ACC112 (cell line): ENCODE data around the gene BCAS3.
"Not testable (repeated sequence)": the region's sequence is repeated elsewhere in the genome, so short reads cannot be mapped to it uniquely, and the experiment has no call there.

Experiments used
- H2AFZ ChIP-seq: fragments of 200-600 bp; sonication (generic); one replicate; pipeline ENCODE4 v1.6.0; 2017; ENCODE audit warnings: antibody characterized with exemption, low read length; ENCODE audit not compliant: unreplicated experiment
- H3K27ac ChIP-seq: fragments of 200-600 bp; sonication (generic); 2 replicates; pipeline ENCODE4 v1.5.1; 2014; ENCODE audit warnings: low read depth, mild to moderate bottlenecking, antibody characterized with exemption, low read length, moderate library complexity
- H3K27me3 ChIP-seq: fragments of 200-600 bp; sonication (generic); 2 replicates; pipeline ENCODE4 v1.6.1; 2014; ENCODE audit warnings: mild to moderate bottlenecking, antibody characterized with exemption, low read length, moderate library complexity, mixed read lengths; ENCODE audit not compliant: insufficient read depth
- H3K36me3 ChIP-seq: fragments of 200-600 bp; sonication (generic); 2 replicates; pipeline ENCODE4 v1.6.1; 2016; ENCODE audit warnings: mild to moderate bottlenecking, antibody characterized with exemption, low read length, moderate library complexity, mixed read lengths; ENCODE audit not compliant: insufficient read depth
- H3K4me1 ChIP-seq: fragments of 200-600 bp; sonication (generic); one replicate; pipeline ENCODE4 v1.6.1; 2016; ENCODE audit warnings: low read length, mixed read lengths; ENCODE audit not compliant: insufficient read depth, unreplicated experiment, control insufficient read depth
- H3K4me3 ChIP-seq: fragments of 200-600 bp; sonication (generic); 2 replicates; pipeline ENCODE4 v1.5.1; 2014; ENCODE audit warnings: mild to moderate bottlenecking, low read depth, low read length
- H3K79me2 ChIP-seq: fragments of 200-600 bp; sonication (generic); one replicate; pipeline ENCODE4 v1.6.0; 2016; ENCODE audit warnings: low read length; ENCODE audit not compliant: control insufficient read depth, unreplicated experiment, insufficient read depth

BCAS3 gene

GRCh38 chr17:61239327-61239726 lies 561.7 kb downstream of the BCAS3 start:
- peaks cover 7% of the 10 kb centered on the region for H3K4me1 ChIP-seq
- no peaks in the 10 kb centered on the region for H3K79me2 ChIP-seq
- H3K27ac ChIP-seq, result no peak overlapping the region
- no peaks in the 10 kb centered on the region for H3K27me3 ChIP-seq
- H3K4me3 ChIP-seq, result no peak overlapping the region
- H3K36me3 ChIP-seq, result no peaks in the 10 kb centered on the region
- no peak overlapping the region for H2AFZ ChIP-seq

DNA sequence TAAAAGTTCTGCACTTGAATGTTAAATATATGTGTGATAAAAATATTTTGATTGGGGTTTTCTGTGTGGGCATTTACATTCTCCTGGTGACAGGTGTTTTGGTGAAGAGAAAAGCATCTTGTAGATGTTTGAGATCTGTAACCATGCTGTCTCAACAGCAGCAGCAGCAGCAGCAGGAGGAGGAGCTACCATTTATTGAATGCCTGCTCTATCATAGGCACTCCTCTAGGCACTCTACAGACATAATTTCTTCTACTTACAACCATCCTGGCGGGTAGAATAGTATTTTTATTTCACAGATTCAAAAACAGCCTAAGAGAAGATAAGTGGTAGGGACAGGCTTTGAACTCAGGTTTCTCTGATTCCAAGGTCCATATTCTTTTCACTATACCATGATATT lies 562.3 kb downstream of the BCAS3 start:
- H3K27ac ChIP-seq, result no peak overlapping the region
- no peak overlapping the region for H2AFZ ChIP-seq
- no peak overlapping the region for H3K4me3 ChIP-seq
- H3K27me3 ChIP-seq, result no peaks in the 10 kb centered on the region
- no peaks in the 10 kb centered on the region for H3K36me3 ChIP-seq
- H3K79me2 ChIP-seq, result no peaks in the 10 kb centered on the region
- peaks cover 7% of the 10 kb centered on the region for H3K4me1 ChIP-seq

DNA sequence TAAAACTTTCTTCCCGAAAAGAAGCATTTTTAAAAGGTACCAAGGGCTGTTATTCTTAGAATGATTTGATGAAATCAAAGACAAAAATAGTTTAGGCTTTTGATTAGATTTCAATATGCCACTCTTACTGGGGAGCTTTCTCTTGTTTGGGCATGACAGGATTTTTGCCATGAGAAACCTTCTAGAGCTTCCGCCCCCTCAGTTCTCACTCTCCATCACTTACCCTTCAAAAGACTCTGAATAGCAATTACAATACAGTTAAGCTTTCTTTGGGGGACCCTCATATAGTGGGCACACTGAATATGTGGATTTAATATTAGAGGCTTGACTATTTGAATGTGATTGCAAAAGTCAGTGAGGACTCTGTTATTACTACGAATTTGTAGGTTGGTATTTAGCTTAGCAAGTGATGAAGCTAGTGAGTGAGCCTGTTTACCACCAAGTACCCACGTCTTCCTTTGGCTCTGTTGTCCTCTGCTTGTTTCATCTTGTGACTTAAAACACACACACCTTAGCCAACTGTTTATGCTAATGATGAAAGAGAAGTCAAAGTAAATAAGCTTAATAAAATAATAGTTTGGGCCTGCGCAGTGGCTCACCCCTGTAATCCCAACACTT lies 563.3 kb downstream of the BCAS3 start:
- Histone ChIP-seq H2AFZ (no peak overlapping the region), H3K27me3 (no peaks in the 10 kb centered on the region), H3K27ac (no peak overlapping the region), H3K36me3 (no peaks in the 10 kb centered on the region), H3K79me2 (no peaks in the 10 kb centered on the region), H3K4me1 (peaks cover 7% of the 10 kb centered on the region), H3K4me3 (no peak overlapping the region)

- not testable (repeated sequence) for H3K27me3 ChIP-seq, H3K27ac ChIP-seq, H3K4me3 ChIP-seq, H3K36me3 ChIP-seq, H2AFZ ChIP-seq, H3K79me2 ChIP-seq
- H3K4me1 ChIP-seq, result peaks cover 14% of the 10 kb centered on the region
Measured at GRCh38 chr17:61244988-61245387, 567.3 kb downstream of the BCAS3 start.

DNA sequence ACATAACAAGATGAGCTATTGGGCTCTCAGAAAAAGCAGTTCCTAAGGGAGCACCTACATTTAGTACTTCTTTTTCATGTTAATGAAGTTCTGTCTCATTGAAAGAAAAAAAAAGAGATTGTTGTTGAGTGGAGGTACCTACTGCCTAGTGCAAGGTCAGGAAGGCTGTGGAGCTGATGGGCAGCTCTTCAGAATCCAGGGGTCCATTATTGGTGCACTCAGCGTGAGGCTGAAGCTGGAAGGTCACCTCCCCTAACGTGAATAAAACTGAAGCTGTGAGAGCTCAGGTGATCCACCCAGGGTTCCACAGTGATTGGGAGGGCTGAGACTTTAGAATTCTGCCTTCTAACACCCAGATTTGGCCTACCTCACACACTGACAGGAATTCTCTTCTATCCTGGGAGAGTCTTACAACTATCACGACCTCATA lies 568.1 kb downstream of the BCAS3 start:
- no peaks in the 10 kb centered on the region for H3K79me2 ChIP-seq
- no peaks in the 10 kb centered on the region for H3K36me3 ChIP-seq
- no peak overlapping the region for H2AFZ ChIP-seq
- H3K4me3 ChIP-seq, result no peak overlapping the region
- H3K27me3 ChIP-seq, result no peaks in the 10 kb centered on the region
- H3K27ac ChIP-seq, result no peak overlapping the region
- peaks cover 21% of the 10 kb centered on the region for H3K4me1 ChIP-seq

DNA sequence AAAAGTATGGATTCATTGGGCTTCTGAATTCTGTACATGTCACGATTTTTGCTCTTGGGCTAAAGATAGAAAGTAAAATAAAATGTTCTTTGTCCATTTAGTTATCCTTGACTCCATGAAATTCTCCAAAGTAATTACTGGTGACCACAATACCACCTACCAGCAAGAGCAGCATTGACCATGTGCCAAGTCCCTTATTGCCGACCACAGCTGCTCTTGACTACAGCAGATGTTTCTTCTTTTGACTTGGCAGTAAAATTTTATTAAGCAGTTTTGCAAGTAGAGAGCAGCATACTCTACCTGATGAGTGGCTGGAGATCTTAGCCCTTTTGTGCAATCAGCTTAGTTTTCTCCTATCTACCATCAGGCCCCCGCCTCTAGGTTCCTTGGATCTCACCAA lies 569.8 kb downstream of the BCAS3 start:
- H2AFZ ChIP-seq, result no peak overlapping the region
- peaks cover 36% of the 10 kb centered on the region for H3K4me1 ChIP-seq
- no peaks in the 10 kb centered on the region for H3K36me3 ChIP-seq
- H3K4me3 ChIP-seq, result no peak overlapping the region
- H3K27me3 ChIP-seq, result no peaks in the 10 kb centered on the region
- H3K79me2 ChIP-seq, result no peaks in the 10 kb centered on the region
- no peak overlapping the region for H3K27ac ChIP-seq

DNA sequence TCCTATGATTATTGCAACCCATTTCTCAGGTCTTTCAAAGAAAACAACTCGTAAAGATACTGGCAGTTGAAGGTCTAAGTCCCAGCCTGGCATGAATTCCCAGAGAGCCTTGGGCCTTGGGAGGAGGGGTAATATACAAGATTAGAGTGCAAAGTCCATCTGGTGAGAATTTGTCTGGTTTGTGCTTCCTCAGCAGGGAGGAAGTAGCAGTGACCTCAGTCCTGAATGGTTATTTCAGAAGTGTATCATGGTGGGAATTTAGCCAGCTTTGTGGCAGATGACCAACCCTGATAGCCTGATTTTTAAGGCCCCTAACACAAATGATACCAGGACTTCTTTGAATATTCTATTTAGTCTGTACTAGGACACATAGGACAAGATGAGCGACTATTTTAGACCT lies 570.7 kb downstream of the BCAS3 start:
- Histone ChIP-seq H2AFZ (no peak overlapping the region), H3K79me2 (no peaks in the 10 kb centered on the region), H3K4me3 (no peak overlapping the region), H3K36me3 (no peaks in the 10 kb centered on the region), H3K27me3 (no peaks in the 10 kb centered on the region), H3K27ac (no peak overlapping the region), H3K4me1 (peaks cover 42% of the 10 kb centered on the region)

GRCh38 chr17:61249649-61250299 lies 572.1 kb downstream of the BCAS3 start:
- no peaks in the 10 kb centered on the region for H3K27me3 ChIP-seq
- H2AFZ ChIP-seq, result peak overlapping the region; percentile 78
- peaks cover 48% of the 10 kb centered on the region for H3K4me1 ChIP-seq
- H3K36me3 ChIP-seq, result no peaks in the 10 kb centered on the region
- H3K79me2 ChIP-seq, result no peaks in the 10 kb centered on the region
- H3K4me3 ChIP-seq, result peak overlapping the region; percentile 67; the same call in 1 of the 2 replicates
- peak overlapping the region; percentile 88 for H3K27ac ChIP-seq

- H3K4me1 ChIP-seq, result peaks cover 48% of the 10 kb centered on the region
- H3K27ac ChIP-seq, result peak overlapping the region; percentile 88
- H3K4me3 ChIP-seq, result peak overlapping the region; percentile 67
- no peaks in the 10 kb centered on the region for H3K27me3 ChIP-seq
- H3K36me3 ChIP-seq, result no peaks in the 10 kb centered on the region
- no peaks in the 10 kb centered on the region for H3K79me2 ChIP-seq
- peak overlapping the region; percentile 78 for H2AFZ ChIP-seq
Measured at GRCh38 chr17:61250335-61250890, 572.8 kb downstream of the BCAS3 start.

- peak overlapping the region; percentile 88 for H3K27ac ChIP-seq
Measured at GRCh38 chr17:61251939-61252865, 574.6 kb downstream of the BCAS3 start.

More at GRCh38 chr17:61251939-61252865, 574.6 kb downstream of the BCAS3 start:
- H3K4me3 ChIP-seq, result peak overlapping the region; percentile 12; the same call in 1 of the 2 replicates
- H3K36me3 ChIP-seq, result no peaks in the 10 kb centered on the region
- no peaks in the 10 kb centered on the region for H3K79me2 ChIP-seq
- H3K4me1 ChIP-seq, result peaks cover 48% of the 10 kb centered on the region
- H3K27me3 ChIP-seq, result no peaks in the 10 kb centered on the region
- H2AFZ ChIP-seq, result peak overlapping the region; percentile 4
